HG03442 (cell line): ENCODE results near the gene SDHB.
"Not testable (repeated sequence)": the region's sequence is repeated elsewhere in the genome, so short reads cannot be mapped to it uniquely, and the experiment has no call there.

ENCODE experiments used
- ATAC-seq: cut with Tn5 transposase; IDR thresholded peaks from one replicate; pipeline ENCODE4 v1.9.1; 2021; ENCODE audit warnings: mild to moderate bottlenecking, moderate library complexity; ENCODE audit not compliant: unreplicated experiment

SDHB gene

GRCh38 chr1:17075470-17076255, 21.8 kb upstream of the SDHB start:
- ATAC-seq = no peak

GRCh38 chr1:17071794-17072193, 18.0 kb upstream of the SDHB start:
- ATAC-seq = no peak

GRCh38 chr1:17070163-17070525, 16.3 kb upstream of the SDHB start:
- ATAC-seq = no peak

GRCh38 chr1:17069452-17070162, 15.8 kb upstream of the SDHB start:
- no peak for ATAC-seq

- no peak for ATAC-seq
These were observed 15.0 kb upstream of the SDHB start for GRCh38 chr1:17068789-17069188.

- no peak for ATAC-seq
These were observed 13.8 kb upstream of the SDHB start for GRCh38 chr1:17067465-17068240.

GRCh38 chr1:17067069-17067426, 13.2 kb upstream of the SDHB start:
- ATAC-seq = no peak

- ATAC-seq = no peak
These were observed 12.7 kb upstream of the SDHB start for GRCh38 chr1:17066361-17067068.

GRCh38 chr1:17065666-17066065, 11.8 kb upstream of the SDHB start:
- ATAC-seq = no peak

- ATAC-seq = not testable (repeated sequence)
These were observed 8.9 kb upstream of the SDHB start for GRCh38 chr1:17062751-17063150.

- ATAC-seq = no peak
These were observed 8.1 kb upstream of the SDHB start for GRCh38 chr1:17061892-17062291.

GRCh38 chr1:17061486-17061885, 7.7 kb upstream of the SDHB start:
- no peak for ATAC-seq

GRCh38 chr1:17060306-17060749, 6.5 kb upstream of the SDHB start:
- no peak for ATAC-seq

- ATAC-seq = no peak
These were observed 5.8 kb upstream of the SDHB start for GRCh38 chr1:17059391-17060305.

GRCh38 chr1:17056551-17056950, 2.7 kb upstream of the SDHB start:
- ATAC-seq = no peak

- no peak for ATAC-seq
These were observed 2.0 kb upstream of the SDHB start for GRCh38 chr1:17055801-17056200.

- no peak for ATAC-seq
These were observed 647 bp downstream of the SDHB start for GRCh38 chr1:17053086-17053684.

- ATAC-seq = no peak
These were observed 1.2 kb downstream of the SDHB start for GRCh38 chr1:17052641-17053040.

- no peak for ATAC-seq
These were observed 1.8 kb downstream of the SDHB start for GRCh38 chr1:17052038-17052437.

GRCh38 chr1:17047924-17048323, 5.9 kb downstream of the SDHB start:
- ATAC-seq = no peak
